ENCODE results near the gene SLC16A3.
"Not testable (repeated sequence)": the region's sequence is repeated elsewhere in the genome, so short reads cannot be mapped to it uniquely, and the experiment has no call there.

- TF ChIP-seq POLR2A, POLR2AphosphoS5 (IDR thresholded peaks at IDR 0.05): not testable (repeated sequence)
Measured at GRCh38 chr17:82259972-82260961, 31.4 kb downstream of the SLC16A3 start.

All from gastroesophageal sphincter (tissue), 2 donors.